Neural progenitor cell (in vitro differentiated cells): ENCODE data around the gene TAF4B. TPM values are rescaled to one million over a fixed set of nuclear protein-coding genes. Genes with fewer than 3 reads are reported as not detected.

Source experiments
- DNase-seq: peaks from one replicate; pipeline ENCODE4 v3.0.0-alpha.2; 2016; ENCODE audit warnings: low spot score
- H2AFZ ChIP-seq: fragments of 200-600 bp; sonication (generic); replicated peaks from 2 replicates; pipeline ENCODE4 v1.6.1; 2016; ENCODE audit warnings: antibody characterized with exemption
- H3F3A ChIP-seq: fragments of 200-600 bp; sonication (generic); 2 replicates; pipeline ENCODE4 v1.6.1; 2016; ENCODE audit warnings: antibody characterized with exemption, low read depth
- H3K27ac ChIP-seq: fragments of 200-600 bp; sonication (generic); 2 replicates; pipeline ENCODE4 v1.5.1; 2016; ENCODE audit warnings: mild to moderate bottlenecking
- H3K27me3 ChIP-seq: fragments of 200-600 bp; sonication (generic); 2 replicates; pipeline ENCODE4 v1.6.1; 2016; ENCODE audit warnings: mild to moderate bottlenecking, moderate library complexity
- H3K36me3 ChIP-seq: fragments of 200-600 bp; sonication (generic); 2 replicates; pipeline ENCODE4 v1.5.1; 2016
- H3K4me1 ChIP-seq: fragments of 200-600 bp; sonication (generic); 2 replicates; pipeline ENCODE4 v1.6.1; 2016; ENCODE audit warnings: mixed run types
- H3K4me2 ChIP-seq: fragments of 200-600 bp; sonication (generic); 2 replicates; pipeline ENCODE4 v1.6.1; 2016
- H3K4me3 ChIP-seq: fragments of 200-600 bp; sonication (generic); 2 replicates; pipeline ENCODE4 v1.5.1; 2016
- H3K79me2 ChIP-seq: fragments of 200-600 bp; sonication (generic); 2 replicates; pipeline ENCODE4 v1.6.1; 2016; ENCODE audit warnings: low read depth
- H3K9ac ChIP-seq: fragments of 200-600 bp; sonication (generic); 2 replicates; pipeline ENCODE4 v1.6.1; 2016
- H3K9me3 ChIP-seq: fragments of 200-600 bp; sonication (generic); 2 replicates; pipeline ENCODE4 v1.5.1; 2016; ENCODE audit warnings: low read depth
- H4K20me1 ChIP-seq: fragments of 200-600 bp; sonication (generic); 2 replicates; pipeline ENCODE4 v1.6.1; 2016; ENCODE audit warnings: low read depth
- H3K27ac Mint-ChIP-seq: 3 replicates; pipeline ENCODE4 v1.8.0; 2021; ENCODE audit warnings: mixed read lengths
- H3K27me3 Mint-ChIP-seq: 2 replicates; pipeline ENCODE4 v1.8.0; 2022; ENCODE audit warnings: low read depth, mild to moderate bottlenecking, inconsistent platforms, moderate library complexity, mixed read lengths; ENCODE audit not compliant: insufficient read depth
- H3K36me3 Mint-ChIP-seq: 3 replicates; pipeline ENCODE4 v1.8.0; 2021; ENCODE audit warnings: mixed read lengths
- H3K4me1 Mint-ChIP-seq: 3 replicates; pipeline ENCODE4 v1.8.0; 2021; ENCODE audit warnings: mixed read lengths
- H3K4me3 Mint-ChIP-seq: 3 replicates; pipeline ENCODE4 v1.8.0; 2021; ENCODE audit warnings: mild to moderate bottlenecking, moderate library complexity, mixed read lengths
- H3K9me3 Mint-ChIP-seq: 3 replicates; pipeline ENCODE4 v1.8.0; 2020; ENCODE audit warnings: mixed read lengths
- EZH2 ChIP-seq: fragments of 200-600 bp; sonication (generic); IDR thresholded peaks from 2 replicates; pipeline ENCODE4 v1.6.1; 2017; ENCODE audit warnings: antibody characterized with exemption, mild to moderate bottlenecking, moderate library complexity
- EZH2phosphoT487 ChIP-seq: fragments of 200-600 bp; sonication (generic); IDR thresholded peaks from 2 replicates; pipeline ENCODE4 v1.6.1; 2017; ENCODE audit warnings: antibody characterized with exemption
- total RNA-seq: library from RNA; depleted of rRNA; stranded (reverse); fragments of >200 nt; gene quantifications from 2 replicates; pipeline ENCODE4 v1.2.3, GENCODE V29; 2015; ENCODE audit warnings: low replicate concordance
- TF ChIP-seq, protein P1 (sequence below): fragments of 200-600 bp; sonication (generic); IDR thresholded peaks from 2 replicates; pipeline ENCODE4 v1.5.1; 2017; ENCODE audit warnings: antibody characterized with exemption, mild to moderate bottlenecking

TAF4B gene, protein sequence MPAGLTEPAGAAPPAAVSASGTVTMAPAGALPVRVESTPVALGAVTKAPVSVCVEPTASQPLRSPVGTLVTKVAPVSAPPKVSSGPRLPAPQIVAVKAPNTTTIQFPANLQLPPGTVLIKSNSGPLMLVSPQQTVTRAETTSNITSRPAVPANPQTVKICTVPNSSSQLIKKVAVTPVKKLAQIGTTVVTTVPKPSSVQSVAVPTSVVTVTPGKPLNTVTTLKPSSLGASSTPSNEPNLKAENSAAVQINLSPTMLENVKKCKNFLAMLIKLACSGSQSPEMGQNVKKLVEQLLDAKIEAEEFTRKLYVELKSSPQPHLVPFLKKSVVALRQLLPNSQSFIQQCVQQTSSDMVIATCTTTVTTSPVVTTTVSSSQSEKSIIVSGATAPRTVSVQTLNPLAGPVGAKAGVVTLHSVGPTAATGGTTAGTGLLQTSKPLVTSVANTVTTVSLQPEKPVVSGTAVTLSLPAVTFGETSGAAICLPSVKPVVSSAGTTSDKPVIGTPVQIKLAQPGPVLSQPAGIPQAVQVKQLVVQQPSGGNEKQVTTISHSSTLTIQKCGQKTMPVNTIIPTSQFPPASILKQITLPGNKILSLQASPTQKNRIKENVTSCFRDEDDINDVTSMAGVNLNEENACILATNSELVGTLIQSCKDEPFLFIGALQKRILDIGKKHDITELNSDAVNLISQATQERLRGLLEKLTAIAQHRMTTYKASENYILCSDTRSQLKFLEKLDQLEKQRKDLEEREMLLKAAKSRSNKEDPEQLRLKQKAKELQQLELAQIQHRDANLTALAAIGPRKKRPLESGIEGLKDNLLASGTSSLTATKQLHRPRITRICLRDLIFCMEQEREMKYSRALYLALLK
- total RNA-seq, result 6.9 and 9.1 TPM in 2 replicates

DNA sequence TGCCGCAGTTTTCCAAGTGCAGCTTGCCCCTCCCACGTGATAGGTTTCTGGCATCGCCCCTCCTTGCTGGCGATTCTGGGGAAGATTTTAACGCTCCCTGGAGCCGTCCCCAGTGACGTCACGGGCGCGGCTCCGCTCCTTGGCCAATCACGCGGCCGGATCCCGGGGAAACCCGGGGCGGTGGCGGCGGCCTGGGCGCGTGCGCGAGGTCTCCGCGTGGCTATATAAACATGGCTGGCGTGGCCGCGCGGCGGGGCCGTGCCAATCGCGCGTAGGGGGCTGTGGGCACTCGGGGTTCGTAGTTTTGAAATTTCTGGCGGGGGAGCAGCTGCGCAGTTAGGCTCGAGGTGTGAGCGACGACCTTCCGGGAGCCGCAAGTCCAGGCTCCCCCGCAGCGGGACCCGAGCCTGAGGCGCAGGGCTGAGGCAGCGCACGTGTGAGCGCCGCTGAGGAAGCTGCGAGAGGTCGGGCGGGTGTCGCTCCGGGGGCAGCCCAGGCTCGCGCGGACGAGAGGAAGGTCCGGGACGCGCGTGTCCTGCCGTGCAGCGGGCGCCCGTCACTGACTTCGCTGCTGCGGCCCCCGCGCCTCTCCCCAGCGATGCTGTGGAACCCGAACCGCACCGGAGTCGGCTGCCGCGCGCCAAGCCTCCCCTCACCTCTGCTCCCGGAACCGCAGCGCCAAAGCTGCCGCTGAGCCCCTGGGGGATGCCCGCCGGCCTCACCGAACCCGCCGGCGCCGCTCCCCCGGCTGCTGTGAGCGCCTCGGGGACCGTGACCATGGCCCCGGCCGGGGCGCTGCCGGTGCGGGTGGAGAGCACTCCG is at the start of gene TAF4B:
TSS of gene TAF4B (plus strand) at position 217 of the 822 bp plus-strand sequence. CDS start at position 706, 489 bp downstream.
- no peaks in the 10 kb centered on the region for H3K36me3 ChIP-seq
- peak within 1 kb of the TSS; percentile 88 for H2AFZ ChIP-seq
- H3K27me3 Mint-ChIP-seq, result peaks cover 6% of the 10 kb centered on the region
- peak within 1 kb of the TSS; percentile 76 for H3K27ac Mint-ChIP-seq
- peak; percentile 95 for DNase-seq
- no peak within 1 kb of the TSS for H3K27ac ChIP-seq
- H3F3A ChIP-seq, result peaks cover 4% of the 10 kb centered on the region
- peaks cover 26% of the 10 kb centered on the region for H3K4me1 Mint-ChIP-seq
- H3K79me2 ChIP-seq, result peaks cover 19% of the 10 kb centered on the region
- H3K27me3 ChIP-seq, result peaks cover 18% of the 10 kb centered on the region
- no peaks in the 10 kb centered on the region for H3K9me3 ChIP-seq
- H4K20me1 ChIP-seq, result no peaks in the 10 kb centered on the region
- peak within 1 kb of the TSS; percentile 84 for H3K4me2 ChIP-seq
- H3K9me3 Mint-ChIP-seq, result peaks cover under 1% of the 10 kb centered on the region
- peak within 1 kb of the TSS; percentile 64 for H3K4me3 ChIP-seq
- peak; percentile 66 for TF ChIP-seq EZH2
- TF ChIP-seq EZH2phosphoT487, result no peak
- TF ChIP-seq, protein P1, sequence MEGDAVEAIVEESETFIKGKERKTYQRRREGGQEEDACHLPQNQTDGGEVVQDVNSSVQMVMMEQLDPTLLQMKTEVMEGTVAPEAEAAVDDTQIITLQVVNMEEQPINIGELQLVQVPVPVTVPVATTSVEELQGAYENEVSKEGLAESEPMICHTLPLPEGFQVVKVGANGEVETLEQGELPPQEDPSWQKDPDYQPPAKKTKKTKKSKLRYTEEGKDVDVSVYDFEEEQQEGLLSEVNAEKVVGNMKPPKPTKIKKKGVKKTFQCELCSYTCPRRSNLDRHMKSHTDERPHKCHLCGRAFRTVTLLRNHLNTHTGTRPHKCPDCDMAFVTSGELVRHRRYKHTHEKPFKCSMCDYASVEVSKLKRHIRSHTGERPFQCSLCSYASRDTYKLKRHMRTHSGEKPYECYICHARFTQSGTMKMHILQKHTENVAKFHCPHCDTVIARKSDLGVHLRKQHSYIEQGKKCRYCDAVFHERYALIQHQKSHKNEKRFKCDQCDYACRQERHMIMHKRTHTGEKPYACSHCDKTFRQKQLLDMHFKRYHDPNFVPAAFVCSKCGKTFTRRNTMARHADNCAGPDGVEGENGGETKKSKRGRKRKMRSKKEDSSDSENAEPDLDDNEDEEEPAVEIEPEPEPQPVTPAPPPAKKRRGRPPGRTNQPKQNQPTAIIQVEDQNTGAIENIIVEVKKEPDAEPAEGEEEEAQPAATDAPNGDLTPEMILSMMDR, result no peak
- H3K4me1 ChIP-seq, result peaks cover 5% of the 10 kb centered on the region
- H3K4me3 Mint-ChIP-seq, result peak within 1 kb of the TSS; percentile 97
- H3K36me3 Mint-ChIP-seq, result no peaks in the 10 kb centered on the region
- H3K9ac ChIP-seq, result no peak within 1 kb of the TSS

DNA sequence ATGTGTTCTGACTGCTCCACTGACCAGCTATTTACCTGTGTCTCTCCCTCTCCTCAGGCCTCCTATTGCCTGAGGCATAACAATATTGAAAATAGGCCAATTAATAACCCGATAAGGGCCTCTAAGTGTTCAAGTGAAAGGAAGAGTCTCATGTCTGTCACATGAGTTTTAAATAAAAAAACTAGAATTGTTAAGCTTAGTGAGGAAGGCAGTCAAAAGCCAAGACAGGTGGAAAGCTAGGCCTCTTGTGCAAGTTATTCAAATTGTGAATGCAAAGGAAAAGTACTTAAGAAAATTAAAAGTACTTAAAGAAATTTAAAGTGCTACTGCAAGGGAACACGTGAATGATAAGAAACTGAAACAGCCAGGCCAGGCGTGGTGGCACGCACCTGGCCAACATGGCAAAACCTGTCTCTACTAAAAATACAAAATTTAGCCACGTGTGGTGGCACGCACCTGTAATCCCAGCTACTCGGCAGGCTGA is 44.9 kb upstream of the TAF4B start:
- Mint-ChIP-seq H3K27ac (no peak overlapping the region), H3K4me1 (no peaks in the 10 kb centered on the region), H3K27me3 (no peaks in the 10 kb centered on the region)

More for the DNA sequence above, 44.9 kb upstream of the TAF4B start:
- Histone ChIP-seq H3K4me1 (no peaks in the 10 kb centered on the region), H3K27ac (no peak overlapping the region), H3K27me3 (no peaks in the 10 kb centered on the region), H3K9ac (no peak overlapping the region), H3K79me2 (no peaks in the 10 kb centered on the region), H3K4me3 (no peak overlapping the region), H3K36me3 (no peaks in the 10 kb centered on the region), H3K9me3 (no peaks in the 10 kb centered on the region), H2AFZ (no peak overlapping the region), H3K4me2 (no peak overlapping the region), H4K20me1 (no peaks in the 10 kb centered on the region), H3F3A (no peaks in the 10 kb centered on the region)
- peaks cover 2% of the 10 kb centered on the region for H3K36me3 Mint-ChIP-seq
- no peak for DNase-seq
- H3K4me3 Mint-ChIP-seq, result no peak overlapping the region
- H3K9me3 Mint-ChIP-seq, result peaks cover 5% of the 10 kb centered on the region
- TF ChIP-seq EZH2phosphoT487 (no peak), EZH2 (no peak)
- TF ChIP-seq, protein P1, result no peak
